Motor neuron (in vitro differentiated cells): ENCODE data around the gene APOA4. TPM values are rescaled to one million over a fixed set of nuclear protein-coding genes. Genes with fewer than 3 reads are reported as not detected.
"Not testable (repeated sequence)": the region's sequence is repeated elsewhere in the genome, so short reads cannot be mapped to it uniquely, and the experiment has no call there.

ENCODE experiments used
- ATAC-seq, 8 experiments: fragments of 200-7000 bp; cut with Tn5 transposase; replicated peaks in 6 of 8; 2 replicates each; pipeline ENCODE4 v1.8.0; 2021; ENCODE audit warnings: mild to moderate bottlenecking in 8 of 8, moderate library complexity in 8 of 8
- H3K27ac ChIP-seq, 2 donors: fragments of 250-450 bp; sonication (Bioruptor Pico); 2 replicates each; pipeline ENCODE4 v1.9.0; 2021; ENCODE audit warnings: antibody characterized with exemption in 2 of 2, mild to moderate bottlenecking in 2 of 2, moderate library complexity in 1 of 2
- H3K4me1 ChIP-seq, 2 donors: fragments of 250-450 bp; sonication (Bioruptor Pico); replicated peaks in 1 of 2; 2 replicates each; pipeline ENCODE4 v1.6.1; 2021; ENCODE audit warnings: antibody characterized with exemption in 2 of 2, mild to moderate bottlenecking in 2 of 2, moderate library complexity in 1 of 2
- H3K4me3 ChIP-seq, 5 donors: fragments of 250-450 bp; sonication (Bioruptor Pico); 2 replicates each; pipeline ENCODE4 v1.9.0; 2021; ENCODE audit warnings: antibody characterized with exemption in 5 of 5, mild to moderate bottlenecking in 5 of 5, moderate library complexity in 4 of 5
- WGBS, 10 experiments: fragments of 450-650 bp; shearing (Covaris generic); methylation state at CpG; one replicate each; pipeline ENCODE4 v1.0.0; 2022; 5-methylcytosine and 5-hydroxymethylcytosine counted together
- in situ Hi-C, 9 experiments: fragments of 400-800 bp; cut with MboI; loops; one replicate each; pipeline ENCODE4 v1.15.0; 2021; ENCODE audit warnings: low sequenced_read_pairs in 9 of 9, low pct_unique_long_range_greater_than_20kb in 2 of 9; ENCODE audit not compliant: unreplicated experiment in 9 of 9
- total RNA-seq, 8 experiments: library from RNA; unstranded; fragments of 300-600 nt; gene quantifications; 2 replicates each; pipeline versions ENCODE4 v1.2.3 to v1.2.4, GENCODE V29; 2022

The APOA4 gene
- total RNA-seq, 8 experiments from 2014 or later, result 0.14 to 0.28 (median 0.24) TPM; not detected in 5

DNA sequence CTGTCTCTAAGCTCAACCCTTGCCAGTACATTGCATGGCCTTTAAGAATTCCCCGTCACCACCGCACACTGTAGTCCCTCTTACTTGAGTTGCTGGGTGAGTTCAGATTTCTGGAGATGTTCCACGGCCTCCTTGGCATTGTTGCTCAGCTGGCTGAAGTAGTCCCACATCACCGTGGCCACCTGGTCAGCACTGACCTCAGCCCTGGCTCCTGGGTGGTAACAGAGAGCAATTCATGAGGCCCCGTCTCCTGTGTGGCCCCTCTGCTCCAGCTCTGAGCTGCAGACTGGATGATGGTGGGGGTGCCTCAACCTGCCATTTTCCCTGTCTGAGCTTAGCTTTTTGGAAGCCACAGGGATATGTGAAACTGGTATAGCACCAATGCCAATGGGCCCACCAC is 529 bp downstream of the APOA4 start:
- Histone ChIP-seq H3K4me1 (peaks cover 2 to 11% of the 10 kb centered on the region in 2 donors), H3K27ac (no peak overlapping the region), H3K4me3 (no peak overlapping the region)
- ATAC-seq, result no peak
- in situ Hi-C loops, result no loop called here
- 0 to 100% (median 40%) methylated on average over 1 to 2 of the region's 5 CpGs; no CpG with 5 or more reads in 5 of the 10 experiments for WGBS, 10 experiments

DNA sequence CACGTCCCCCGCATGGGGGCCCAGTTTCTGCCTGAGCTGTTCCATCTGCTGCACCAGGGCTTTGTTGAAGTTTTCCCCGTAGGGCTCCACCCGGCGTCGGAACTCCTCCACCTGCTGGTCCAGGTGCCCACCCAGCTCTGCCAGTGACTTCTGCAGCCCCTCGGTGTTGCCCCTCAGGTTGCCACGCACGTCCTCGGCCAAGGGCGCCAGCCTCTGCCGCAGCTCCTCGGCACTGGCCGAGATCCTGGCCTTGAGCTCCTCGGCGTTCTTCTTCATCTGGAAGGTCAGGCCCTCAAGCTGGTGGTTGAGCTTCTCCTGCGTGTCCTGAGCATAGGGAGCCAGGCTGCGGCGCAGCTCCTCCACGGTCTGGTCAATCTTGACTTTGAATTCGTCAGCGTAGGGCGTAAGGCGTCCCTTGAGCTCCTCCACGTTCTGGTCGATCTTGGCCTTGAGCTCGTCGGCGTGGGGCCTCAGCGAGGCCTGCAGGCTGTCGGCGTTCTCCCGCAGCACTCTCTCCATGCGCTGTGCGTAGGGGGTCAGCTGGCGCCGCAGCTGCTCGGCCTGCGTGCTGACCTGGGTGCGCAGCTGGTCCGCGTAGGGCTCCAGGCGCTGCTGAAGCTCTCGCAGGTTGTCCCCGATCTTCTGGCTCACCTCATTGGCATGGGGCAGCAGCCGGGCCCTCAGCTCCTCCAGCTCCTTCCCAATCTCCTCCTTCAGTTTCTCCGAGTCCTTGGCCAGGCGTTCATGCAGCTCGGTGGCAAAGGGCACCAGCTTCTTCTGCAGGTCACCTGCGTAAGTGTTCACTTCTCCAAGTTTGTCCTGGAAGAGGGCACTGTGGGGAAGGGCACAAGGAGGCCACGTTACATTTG is 1.8 kb downstream of the APOA4 start:
- H3K4me1 ChIP-seq, result peaks cover 0 to under 1% of the 10 kb centered on the region in 2 donors
- 79 to 95% (median 85%) methylated on average over 1 to 28 of the region's 51 CpGs; no CpG with 5 or more reads in 4 of the 10 experiments for WGBS, 10 experiments
- no peak for ATAC-seq
- H3K27ac ChIP-seq, result no peak overlapping the region
- H3K4me3 ChIP-seq, result no peak overlapping the region
- in situ Hi-C loops, result no loop called here

- in situ Hi-C loops, result no loop called here
- 74 to 100% (median 90%) methylated on average over 4 to 5 of the region's 9 CpGs; no CpG with 5 or more reads in 6 of the 10 experiments for WGBS, 10 experiments
- H3K4me1 ChIP-seq, result no peaks in the 10 kb centered on the region
- no peak overlapping the region for H3K4me3 ChIP-seq
- no peak overlapping the region for H3K27ac ChIP-seq
- ATAC-seq, result no peak
Observed at GRCh38 chr11:116819049-116819448, 4.1 kb downstream of the APOA4 start.

DNA sequence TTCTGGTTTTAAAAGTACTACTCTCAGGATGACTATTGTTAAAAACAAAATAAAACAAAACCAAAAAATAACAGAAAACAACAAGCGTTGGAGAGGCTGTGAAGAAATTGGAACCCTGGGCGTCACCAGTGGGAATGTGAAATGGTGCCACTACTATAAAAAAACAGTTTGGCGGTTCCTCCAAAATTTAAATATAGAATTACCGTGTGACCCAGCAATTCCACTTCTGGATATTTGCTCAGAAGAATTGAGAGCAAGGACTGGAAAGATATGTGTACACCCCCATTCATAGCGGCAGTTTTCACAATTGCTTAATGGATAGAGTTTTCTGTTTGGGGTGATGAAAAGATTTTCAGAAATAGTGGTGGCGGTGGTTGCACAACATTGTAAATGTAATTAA is 8.6 kb downstream of the APOA4 start:
- Histone ChIP-seq H3K27ac (no peak overlapping the region), H3K4me3 (no peak overlapping the region), H3K4me1 (no peaks in the 10 kb centered on the region)
- 66 to 96% (median 88%) methylated on average over 1 to 6 of the region's 6 CpGs for WGBS, 10 experiments
- no peak for ATAC-seq
- in situ Hi-C loops, result no loop called here

GRCh38 chr11:116813781-116814471 is 9.2 kb downstream of the APOA4 start:
- no peak for ATAC-seq
- in situ Hi-C loops, result no loop called here

DNA sequence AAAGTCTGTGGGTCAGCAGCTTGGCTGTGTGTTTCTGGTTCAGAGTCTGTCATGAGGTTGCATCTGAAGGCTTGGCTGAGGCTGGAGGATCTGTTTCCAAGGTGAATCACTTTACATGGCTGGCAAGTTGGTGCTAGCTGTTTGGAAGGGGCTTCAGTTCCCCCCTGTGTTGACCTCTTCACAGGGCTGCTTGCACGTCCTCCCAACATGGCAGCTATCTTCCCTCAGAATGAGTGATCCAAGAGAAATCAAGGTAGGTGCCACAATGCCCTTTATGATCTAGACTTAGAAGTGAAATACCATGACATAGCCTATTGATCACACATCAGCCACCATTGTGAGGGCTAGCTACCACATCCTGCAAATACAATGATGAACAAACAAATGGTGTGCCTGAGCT is 9.9 kb downstream of the APOA4 start:
- no peaks in the 10 kb centered on the region for H3K4me1 ChIP-seq
- no peak overlapping the region for H3K27ac ChIP-seq
- H3K4me3 ChIP-seq, result no peak overlapping the region
- 0 to 100% (median 100%) methylated on average over 1 of the region's 1 CpG; no CpG with 5 or more reads in 5 of the 10 experiments for WGBS, 10 experiments
- ATAC-seq, result no peak
- in situ Hi-C loops, result no loop called here

More at GRCh38 chr11:116813781-116814471, 9.2 kb downstream of the APOA4 start:
- WGBS, 10 experiments, result 50 to 100% (median 80%) methylated on average over 1 to 4 of the region's 5 CpGs; no CpG with 5 or more reads in 3 of the 10 experiments
- no peaks in the 10 kb centered on the region for H3K4me1 ChIP-seq
- no peak overlapping the region for H3K4me3 ChIP-seq
- no peak overlapping the region for H3K27ac ChIP-seq

GRCh38 chr11:116812109-116812508 is 11.0 kb downstream of the APOA4 start:
- H3K27ac ChIP-seq, result no peak overlapping the region
- ATAC-seq, result no peak
- H3K4me3 ChIP-seq, result no peak overlapping the region
- WGBS, 10 experiments, result 78 to 98% (median 94%) methylated on average over 4 of the region's 4 CpGs; no CpG with 5 or more reads in 4 of the 10 experiments
- in situ Hi-C loops, result no loop called here
- H3K4me1 ChIP-seq, result no peaks in the 10 kb centered on the region

DNA sequence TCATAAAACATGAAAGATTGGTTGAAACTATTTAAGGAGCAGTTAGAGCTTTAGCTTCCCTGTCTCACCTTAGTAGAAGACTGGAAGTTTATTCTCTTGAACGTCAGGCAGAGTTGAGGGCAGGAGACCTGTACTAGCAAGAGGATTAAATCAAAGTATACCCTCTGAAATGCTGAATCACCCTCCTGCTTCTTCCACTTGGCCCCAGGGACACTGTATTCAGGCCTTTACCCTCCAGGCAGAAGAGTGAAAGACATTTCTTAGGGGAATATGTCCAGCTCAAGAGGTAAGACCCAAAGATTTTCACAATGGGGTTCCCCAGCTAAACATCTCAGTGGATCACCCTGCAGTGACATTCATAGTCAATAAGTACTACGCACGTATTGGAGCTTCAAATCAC is 11.9 kb downstream of the APOA4 start:
- H3K4me1 ChIP-seq, result no peaks in the 10 kb centered on the region
- 25 to 92% (median 80%) methylated on average over 1 to 3 of the region's 3 CpGs; no CpG with 5 or more reads in 5 of the 10 experiments for WGBS, 10 experiments
- H3K27ac ChIP-seq, result no peak overlapping the region
- ATAC-seq, result no peak
- in situ Hi-C loops, result no loop called here
- H3K4me3 ChIP-seq, result no peak overlapping the region

DNA sequence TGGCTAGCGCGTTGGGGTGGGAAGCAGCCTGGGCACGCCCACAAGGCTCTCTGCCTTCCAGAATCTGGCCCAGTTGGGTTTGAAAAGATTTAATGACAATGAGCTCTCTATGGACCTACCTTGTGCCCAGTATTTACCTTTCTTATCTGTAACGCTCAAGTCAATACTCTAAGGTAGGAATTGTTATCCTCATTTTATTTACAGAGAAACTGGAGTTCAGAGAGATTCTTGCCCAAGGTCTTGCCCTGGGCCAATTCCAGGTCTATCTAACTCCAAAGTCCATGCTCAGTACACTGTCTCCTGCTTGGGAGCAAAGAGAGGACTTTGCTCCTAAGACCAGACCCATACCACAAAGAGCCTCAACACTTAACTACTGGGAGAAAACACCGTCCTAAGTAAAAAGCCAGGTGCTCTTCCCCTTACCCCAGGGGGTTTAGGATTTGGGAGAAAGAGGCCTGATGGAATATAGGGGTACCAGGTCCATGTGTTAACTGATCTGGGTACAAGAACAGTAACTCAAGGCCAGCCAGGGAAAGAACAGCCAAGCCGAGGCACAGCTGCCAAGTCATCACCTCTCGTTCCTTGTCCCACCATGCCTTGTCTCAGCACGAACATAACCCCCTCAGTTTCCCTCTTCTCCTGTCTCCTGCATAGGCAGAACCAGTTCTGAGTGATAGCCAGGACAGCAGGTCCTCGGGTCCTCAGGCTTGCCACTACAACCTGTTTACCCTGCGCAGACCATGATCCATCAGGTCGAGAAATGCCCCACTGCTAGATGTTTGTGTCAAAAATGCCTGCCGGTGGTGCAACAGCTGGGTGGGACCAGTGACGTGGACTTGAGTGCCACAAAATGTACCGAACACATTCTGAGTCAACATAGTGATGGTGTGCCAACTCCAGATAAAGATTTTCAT is 14.6 kb downstream of the APOA4 start:
- H3K4me1 ChIP-seq, result no peaks in the 10 kb centered on the region
- no peak for ATAC-seq
- no peak overlapping the region for H3K27ac ChIP-seq
- H3K4me3 ChIP-seq, result no peak overlapping the region
- 17 to 100% (median 78%) methylated on average over 1 to 9 of the region's 14 CpGs for WGBS, 10 experiments
- in situ Hi-C loops, result loop anchor here in 1 of 9 experiments (10.0 kb wide), 1 partner anchor 296 kb away; no protein-coding TSS in a partner anchor

GRCh38 chr11:116807601-116808261 is 15.4 kb downstream of the APOA4 start:
- no peaks in the 10 kb centered on the region for H3K4me1 ChIP-seq
- no peak for ATAC-seq
- WGBS, 10 experiments, result 69 to 92% (median 83%) methylated on average over 2 to 4 of the region's 6 CpGs; no CpG with 5 or more reads in 2 of the 10 experiments
- no peak overlapping the region for H3K27ac ChIP-seq
- in situ Hi-C loops, result loop anchor here in 1 of 9 experiments (10.0 kb wide), 1 partner anchor 297 kb away; no protein-coding TSS in a partner anchor
- H3K4me3 ChIP-seq, result no peak overlapping the region

- no peak overlapping the region for H3K27ac ChIP-seq
- in situ Hi-C loops, result loop anchor here in 1 of 9 experiments (10.0 kb wide), 1 partner anchor 301 kb away; no protein-coding TSS in a partner anchor
- no peak overlapping the region for H3K4me3 ChIP-seq
- no peak for ATAC-seq
- 0 to 83% (median 63%) methylated on average over 1 to 3 of the region's 3 CpGs; no CpG with 5 or more reads in 1 of the 10 experiments for WGBS, 10 experiments
- H3K4me1 ChIP-seq, result no peaks in the 10 kb centered on the region
Observed at GRCh38 chr11:116804001-116804400, 19.1 kb downstream of the APOA4 start.

DNA sequence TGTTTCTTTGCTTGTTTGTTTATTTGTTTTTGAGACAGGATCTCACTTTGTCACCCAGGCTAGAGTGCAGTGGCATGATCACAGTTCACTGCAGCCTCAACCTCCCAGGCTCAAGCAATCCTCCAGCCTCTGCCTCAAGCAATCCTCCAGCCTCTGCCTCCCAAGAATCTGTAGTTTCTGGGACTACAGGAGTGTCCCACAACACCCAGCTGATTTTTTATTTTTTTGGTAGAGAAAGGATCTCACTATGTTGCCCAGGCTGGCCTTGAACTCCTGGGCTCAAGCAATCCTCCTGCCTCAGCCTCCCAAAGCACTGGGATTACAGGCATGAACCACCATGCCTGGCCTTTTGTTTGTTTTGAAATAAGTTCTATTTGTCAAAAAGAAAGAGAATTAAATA is 21.4 kb downstream of the APOA4 start:
- ATAC-seq, result not testable (repeated sequence)

More for the DNA sequence above, 21.4 kb downstream of the APOA4 start:
- in situ Hi-C loops, result loop anchor here in 1 of 9 experiments (10.0 kb wide), 1 partner anchor 303 kb away; no protein-coding TSS in a partner anchor
- not testable (repeated sequence) for H3K4me1 ChIP-seq, H3K4me3 ChIP-seq, H3K27ac ChIP-seq
